ENCODE measurements around the gene HNRNPF. TPM values are rescaled to one million over a fixed set of nuclear protein-coding genes. Genes with fewer than 3 reads are reported as not detected.

HNRNPF gene
- polyA plus RNA-seq, 1 donor (not counting 4 experiments of a cell fraction or from before 2014, with no cell fraction given), result 238 TPM

- H3K9ac ChIP-seq (ENCODE audit: control insufficient read depth, extremely low read depth, insufficient read depth, low read length), result no peak overlapping the region
- no peaks in the 10 kb centered on the region for H3K9me3 ChIP-seq (ENCODE audit: control insufficient read depth, low read depth, low read length)
- no peak overlapping the region for H3K4me3 ChIP-seq (ENCODE audit: control insufficient read depth in 2 of 3, extremely low read depth in 1 of 3, insufficient read depth in 2 of 3, low read depth in 1 of 3, low read length in 3 of 3)
- FAIRE-seq (no peak), DNase-seq (ENCODE audit: low read depth, low spot score) (no peak)
- H3K9me1 ChIP-seq (ENCODE audit: control insufficient read depth, extremely low read depth, insufficient read depth, low read length), result no peaks in the 10 kb centered on the region
- H3K27me3 ChIP-seq (ENCODE audit: control insufficient read depth, extremely low read depth, insufficient read depth, low read length), result no peaks in the 10 kb centered on the region
- no peaks in the 10 kb centered on the region for H3K36me3 ChIP-seq (ENCODE audit: control insufficient read depth in 2 of 2, extremely low read depth in 1 of 2, insufficient read depth in 2 of 2, low read length in 2 of 2)
- no peaks in the 10 kb centered on the region for H4K20me1 ChIP-seq (ENCODE audit: control insufficient read depth, extremely low read depth, insufficient read depth, low read length)
- TF ChIP-seq CTCF (optimal IDR thresholded peaks at IDR 0.05 in 1 of 3, IDR thresholded peaks at IDR 0.05 in 1 of 3, conservative IDR thresholded peaks at IDR 0.05 in 1 of 3; ENCODE audit: extremely low read depth in 1 of 3, insufficient read depth in 2 of 3, low read length in 3 of 3) (peak; percentile 28 to 48 (median 37)), EZH2 (IDR thresholded peaks at IDR 0.05; ENCODE audit: low read length) (no peak)
- dilution Hi-C loops (cut with MboI; ENCODE audit: extremely low pct_ligation_motif_present, low sequenced_read_pairs), result no loop called here
- no peaks in the 10 kb centered on the region for H3K79me2 ChIP-seq (ENCODE audit: control insufficient read depth, insufficient read depth, low read length)
- no peak overlapping the region for H2AFZ ChIP-seq (ENCODE audit: control insufficient read depth, low read length)
- no peak overlapping the region for H3K4me2 ChIP-seq (ENCODE audit: control insufficient read depth, extremely low read depth, insufficient read depth, low read depth, low read length)
- H3K27ac ChIP-seq (ENCODE audit: control insufficient read depth, insufficient read depth, low read length), result no peak overlapping the region
- H3K4me1 ChIP-seq (ENCODE audit: control insufficient read depth, extremely low read depth, insufficient read depth, low read length), result no peaks in the 10 kb centered on the region
Observed at GRCh38 chr10:43377424-43377883, 31.5 kb downstream of the HNRNPF start.

- H3K9me1 ChIP-seq (ENCODE audit: control insufficient read depth, extremely low read depth, insufficient read depth, low read length), result no peaks in the 10 kb centered on the region
- no peaks in the 10 kb centered on the region for H3K27me3 ChIP-seq (ENCODE audit: control insufficient read depth, extremely low read depth, insufficient read depth, low read length)
- H4K20me1 ChIP-seq (ENCODE audit: control insufficient read depth, extremely low read depth, insufficient read depth, low read length), result no peaks in the 10 kb centered on the region
- no peak overlapping the region for H3K27ac ChIP-seq (ENCODE audit: control insufficient read depth, insufficient read depth, low read length)
- no peak overlapping the region for H3K9ac ChIP-seq (ENCODE audit: control insufficient read depth, extremely low read depth, insufficient read depth, low read length)
- FAIRE-seq (no peak), DNase-seq (ENCODE audit: low read depth, low spot score) (no peak)
- no peaks in the 10 kb centered on the region for H3K4me1 ChIP-seq (ENCODE audit: control insufficient read depth, extremely low read depth, insufficient read depth, low read length)
- H3K9me3 ChIP-seq (ENCODE audit: control insufficient read depth, low read depth, low read length), result no peaks in the 10 kb centered on the region
- no peaks in the 10 kb centered on the region for H3K36me3 ChIP-seq (ENCODE audit: control insufficient read depth in 2 of 2, extremely low read depth in 1 of 2, insufficient read depth in 2 of 2, low read length in 2 of 2)
- no peak overlapping the region for H2AFZ ChIP-seq (ENCODE audit: control insufficient read depth, low read length)
- no peaks in the 10 kb centered on the region for H3K79me2 ChIP-seq (ENCODE audit: control insufficient read depth, insufficient read depth, low read length)
- H3K4me3 ChIP-seq (ENCODE audit: control insufficient read depth in 2 of 3, extremely low read depth in 1 of 3, insufficient read depth in 2 of 3, low read depth in 1 of 3, low read length in 3 of 3), result no peak overlapping the region
- dilution Hi-C loops (cut with MboI; ENCODE audit: extremely low pct_ligation_motif_present, low sequenced_read_pairs), result no loop called here
- H3K4me2 ChIP-seq (ENCODE audit: control insufficient read depth, extremely low read depth, insufficient read depth, low read depth, low read length), result no peak overlapping the region
- TF ChIP-seq CTCF (optimal IDR thresholded peaks at IDR 0.05 in 1 of 3, IDR thresholded peaks at IDR 0.05 in 1 of 3, conservative IDR thresholded peaks at IDR 0.05 in 1 of 3; ENCODE audit: extremely low read depth in 1 of 3, insufficient read depth in 2 of 3, low read length in 3 of 3), result no peak
- TF ChIP-seq EZH2 (IDR thresholded peaks at IDR 0.05; ENCODE audit: low read length), result no peak
Observed at GRCh38 chr10:43376828-43377423, 32.1 kb downstream of the HNRNPF start.

All from keratinocyte (primary cell).